IMR-90 (cell line): ENCODE measurements around the gene PRAMEF11. TPM values are rescaled to one million over a fixed set of nuclear protein-coding genes. Genes with fewer than 3 reads are reported as not detected.

Experiments
- ATAC-seq: fragments of 200-7000 bp; cut with Tn5 transposase; 2 replicates; pipeline ENCODE4 v1.9.1; 2020; ENCODE audit warnings: low read depth, mild to moderate bottlenecking, moderate library complexity
- BruUV-seq: library from RNA; stranded (reverse); fragments of 400-500 nt; replicated peaks from 2 replicates; lab custom pipeline; 2021; lab: Mats Ljungman, UMichigan
- CTCF ChIA-PET: fragments of 300-600 bp; formaldehyde crosslinking; extraction: SDS; loops from one replicate; lab custom pipeline; 2021; ENCODE audit warnings: antibody characterized with exemption; lab: Yijun Ruan, JAX
- POLR2A ChIA-PET: fragments of 300-600 bp; sonication (Branson Sonifier 250); formaldehyde crosslinking; loops from one replicate; lab custom pipeline; 2022; ENCODE audit warnings: antibody characterized with exemption; ENCODE audit not compliant: unreplicated experiment; lab: Charles Lee
- DNase-seq: peaks from one replicate; pipeline ENCODE4 v3.0.0; 2013
- H2AFZ ChIP-seq: replicated peaks from 2 replicates; pipeline ENCODE3; 2013; ENCODE audit warnings: low read length, mild to moderate bottlenecking; ENCODE audit not compliant: poor library complexity
- H2AK5ac ChIP-seq: 2 replicates; pipeline ENCODE4 v1.6.1; 2013; ENCODE audit warnings: low read depth, low read length, inconsistent platforms
- H2AK9ac ChIP-seq: replicated peaks from 2 replicates; pipeline ENCODE3; 2013; ENCODE audit warnings: mild to moderate bottlenecking, low read depth, low read length, moderate library complexity; ENCODE audit not compliant: poor library complexity
- H2BK120ac ChIP-seq: 2 replicates; pipeline ENCODE4 v1.6.1; 2013; ENCODE audit warnings: low read depth, low read length, inconsistent platforms
- H2BK15ac ChIP-seq: 3 replicates; pipeline ENCODE4 v1.6.1; 2013; ENCODE audit warnings: low read depth, low read length, inconsistent platforms
- H2BK20ac ChIP-seq: 2 replicates; pipeline ENCODE4 v1.6.1; 2013; ENCODE audit warnings: low read depth, mild to moderate bottlenecking, inconsistent platforms, low read length, moderate library complexity
- H2BK5ac ChIP-seq: 2 replicates; pipeline ENCODE4 v1.6.1; 2013; ENCODE audit warnings: mild to moderate bottlenecking, low read depth, low read length, inconsistent platforms; ENCODE audit not compliant: poor library complexity, severe bottlenecking
- H3K14ac ChIP-seq: replicated peaks from 2 replicates; pipeline ENCODE4 v1.6.1; 2013; ENCODE audit warnings: low read depth, low read length, inconsistent platforms
- H3K18ac ChIP-seq: 2 replicates; pipeline ENCODE4 v1.6.1; 2013; ENCODE audit warnings: low read depth, low read length, control low read depth
- H3K23ac ChIP-seq: 2 replicates; pipeline ENCODE4 v1.6.1; 2013; ENCODE audit warnings: low read depth, low read length, inconsistent platforms
- H3K27ac ChIP-seq: 2 replicates; pipeline ENCODE4 v1.5.1; 2013; ENCODE audit warnings: mild to moderate bottlenecking, control low read depth, low read length; ENCODE audit not compliant: insufficient read depth
- H3K27me3 ChIP-seq: 2 replicates; pipeline ENCODE4 v1.6.1; 2013; ENCODE audit warnings: low read length; ENCODE audit not compliant: control insufficient read depth, insufficient read depth
- H3K36me3 ChIP-seq: 2 replicates; pipeline ENCODE4 v1.6.1; 2013; ENCODE audit warnings: low read length, mixed read lengths; ENCODE audit not compliant: control insufficient read depth, insufficient read depth
- H3K4ac ChIP-seq: 2 replicates; pipeline ENCODE4 v1.6.1; 2013; ENCODE audit warnings: low read depth, low read length, inconsistent platforms
- H3K4me1 ChIP-seq: 2 replicates; pipeline ENCODE4 v1.6.1; 2013; ENCODE audit warnings: low read length, mixed read lengths; ENCODE audit not compliant: control insufficient read depth, insufficient read depth
- H3K4me2 ChIP-seq: 2 replicates; pipeline ENCODE4 v1.6.1; 2013; ENCODE audit warnings: low read depth, mild to moderate bottlenecking, control low read depth, low read length, moderate library complexity
- H3K4me3 ChIP-seq: 2 replicates; pipeline ENCODE4 v1.5.1; 2013; ENCODE audit warnings: low read depth, mild to moderate bottlenecking, control low read depth, low read length, moderate library complexity; ENCODE audit not compliant: insufficient read depth
- H3K56ac ChIP-seq: 2 replicates; pipeline ENCODE4 v1.6.1; 2013; ENCODE audit warnings: low read length, inconsistent platforms; ENCODE audit not compliant: insufficient read depth; ENCODE audit errors: extremely low read depth
- H3K79me1 ChIP-seq, 2 experiments: 2 replicates each; pipeline ENCODE4 v1.6.1; 2013; ENCODE audit warnings: low read length in 2 of 2, inconsistent platforms in 1 of 2, low read depth in 1 of 2
- H3K9ac ChIP-seq: 2 replicates; pipeline ENCODE4 v1.6.1; 2013; ENCODE audit warnings: low read depth, low read length, control low read depth
- H3K9me1 ChIP-seq: 2 replicates; pipeline ENCODE4 v1.6.1; 2013; ENCODE audit warnings: low read length, inconsistent platforms; ENCODE audit not compliant: insufficient read depth
- H3K9me3 ChIP-seq: 2 replicates; pipeline ENCODE4 v1.6.1; 2013; ENCODE audit warnings: low read length; ENCODE audit not compliant: control insufficient read depth, insufficient read depth
- H4K20me1 ChIP-seq: 2 replicates; pipeline ENCODE4 v1.6.1; 2013; ENCODE audit warnings: low read length, inconsistent platforms; ENCODE audit not compliant: insufficient read depth
- H4K5ac ChIP-seq: 2 replicates; pipeline ENCODE4 v1.6.1; 2013; ENCODE audit warnings: mild to moderate bottlenecking, low read depth, low read length, control low read depth
- H4K8ac ChIP-seq, 2 experiments: 2 replicates each; pipeline ENCODE4 v1.6.1; 2013; ENCODE audit warnings: low read depth in 2 of 2, low read length in 2 of 2, control low read depth in 1 of 2, inconsistent platforms in 1 of 2
- H4K91ac ChIP-seq: 2 replicates; pipeline ENCODE4 v1.6.1; 2013; ENCODE audit warnings: low read depth, low read length, inconsistent platforms; ENCODE audit not compliant: insufficient read depth
- CEBPB ChIP-seq: IDR thresholded peaks from 2 replicates; pipeline ENCODE4 v1.6.1; 2012; ENCODE audit warnings: low read depth, low read length, improper control_type of control experiment
- CHD1 ChIP-seq: IDR thresholded peaks from 2 replicates; pipeline ENCODE4 v1.6.1; 2012; ENCODE audit warnings: low read depth, low read length, improper control_type of control experiment
- FOS ChIP-seq: fragments of 150-350 bp; IDR thresholded peaks from 2 replicates; pipeline ENCODE4 v1.6.1; 2016; ENCODE audit warnings: low read depth, low read length
- MAFK ChIP-seq: IDR thresholded peaks from 2 replicates; pipeline ENCODE4 v1.6.1; 2012; ENCODE audit warnings: low read depth, low read length, improper control_type of control experiment
- MAZ ChIP-seq: IDR thresholded peaks from 2 replicates; pipeline ENCODE4 v1.6.1; 2012; ENCODE audit warnings: low read depth, mild to moderate bottlenecking, low read length, improper control_type of control experiment, moderate library complexity, borderline replicate concordance
- MXI1 ChIP-seq: IDR thresholded peaks from 2 replicates; pipeline ENCODE4 v1.6.1; 2012; ENCODE audit warnings: low read depth, mild to moderate bottlenecking, low read length, moderate library complexity, borderline replicate concordance
- NFE2L2 ChIP-seq: fragments of 150-350 bp; IDR thresholded peaks from 2 replicates; pipeline ENCODE4 v1.6.1; 2016; ENCODE audit warnings: low read depth, mild to moderate bottlenecking, low read length
- POLR2A ChIP-seq: IDR thresholded peaks from 2 replicates; pipeline ENCODE4 v1.6.1; 2012; ENCODE audit warnings: mild to moderate bottlenecking, low read depth, low read length
- RAD21 ChIP-seq: IDR thresholded peaks from 2 replicates; pipeline ENCODE4 v1.6.1; 2012; ENCODE audit warnings: low read length, improper control_type of control experiment
- RCOR1 ChIP-seq: IDR thresholded peaks from 2 replicates; pipeline ENCODE4 v1.6.1; 2012; ENCODE audit warnings: mild to moderate bottlenecking, low read length, improper control_type of control experiment; ENCODE audit not compliant: insufficient replicate concordance
- RFX5 ChIP-seq: IDR thresholded peaks from 2 replicates; pipeline ENCODE4 v1.8.0; 2012; ENCODE audit warnings: low read depth, mild to moderate bottlenecking, low read length, moderate library complexity
- SMC3 ChIP-seq: fragments of 150-350 bp; IDR thresholded peaks from 2 replicates; pipeline ENCODE4 v1.6.1; 2016; ENCODE audit warnings: low read depth, mild to moderate bottlenecking, antibody characterized with exemption, low read length, moderate library complexity
- WGBS, 2 experiments: methylation state at CpG; one replicate each; pipeline versions ENCODE4 v1.1.5 to v1.1.7; 2013; ENCODE audit warnings: missing lambda C conversion rate in 2 of 2; ENCODE audit not compliant: insufficient read length in 1 of 2; ENCODE audit errors: extremely low coverage in 2 of 2; 5-methylcytosine and 5-hydroxymethylcytosine counted together
- dilution Hi-C: fragments of 300-500 bp; cut with HindIII; formaldehyde crosslinking; loops from one replicate; pipeline ENCODE4 v1.14.3; 2018; ENCODE audit warnings: low sequenced_read_pairs; ENCODE audit not compliant: unreplicated experiment
- in situ Hi-C: fragments of 300-500 bp; cut with MboI; formaldehyde crosslinking; loops from 3 replicates; pipeline ENCODE4 v1.14.3; 2019; ENCODE audit warnings: low sequenced_read_pairs, inconsistent platforms, mixed read lengths
- intact Hi-C: fragments of 100-400 bp; cut with micrococcal nuclease; formaldehyde crosslinking; loops from 2 replicates; pipeline ENCODE4 v1.10.0; 2022
- polyA plus RNA-seq, 3 experiments: library from polyadenylated mRNA; depleted of rRNA; stranded (reverse); fragments of >200 nt; gene quantifications; 2 replicates each; pipeline ENCODE4 v1.2.3, GENCODE V29; 2012; ENCODE audit warnings: low replicate concordance in 1 of 3
- total RNA-seq: library from RNA; depleted of rRNA; stranded (reverse); fragments of >200 nt; gene quantifications from 2 replicates; pipeline ENCODE4 v1.2.3, GENCODE V29; 2012
- TF ChIP-seq, protein P1 (sequence below): fragments of 150-350 bp; IDR thresholded peaks from 2 replicates; pipeline ENCODE4 v1.6.1; 2016; ENCODE audit warnings: low read depth, mild to moderate bottlenecking, low read length, moderate library complexity, borderline replicate concordance
- TF ChIP-seq, protein P2 (sequence below): fragments of 150-350 bp; IDR thresholded peaks from 2 replicates; pipeline ENCODE4 v1.6.1; 2017; ENCODE audit warnings: mild to moderate bottlenecking, antibody characterized with exemption, low read length, low read depth

Gene PRAMEF11
- total and polyA plus RNA-seq, 2 of the 4 experiments (the other 2 are of a cell fraction): not detected

DNA sequence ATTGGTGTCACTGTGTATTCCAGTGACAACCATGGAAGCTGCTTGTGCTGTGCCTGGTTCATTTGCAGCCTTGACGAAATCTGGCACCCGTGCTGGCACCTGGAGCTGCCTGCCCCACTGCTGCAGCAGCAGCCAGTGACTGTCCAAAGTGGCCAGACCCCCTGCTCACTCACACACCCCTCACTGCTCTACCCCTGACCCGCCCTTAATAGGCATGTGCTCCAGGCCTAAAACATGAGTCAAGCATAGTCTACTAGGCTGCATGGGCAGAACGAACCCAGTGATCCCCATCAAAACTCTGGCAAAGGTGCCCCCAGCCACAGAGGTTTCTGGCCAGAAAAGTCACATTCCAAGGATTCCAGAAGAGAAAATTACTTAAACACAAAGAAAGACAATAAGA is 32.3 kb downstream of the PRAMEF11 start:
- H3K9me1 ChIP-seq: no peaks in the 10 kb centered on the region
- H4K20me1 ChIP-seq: no peaks in the 10 kb centered on the region
- no peak for TF ChIP-seq RAD21
- TF ChIP-seq MAFK: no peak
- TF ChIP-seq RFX5: no peak
- TF ChIP-seq MXI1: no peak
- no peak for TF ChIP-seq MAZ
- TF ChIP-seq, protein P1, sequence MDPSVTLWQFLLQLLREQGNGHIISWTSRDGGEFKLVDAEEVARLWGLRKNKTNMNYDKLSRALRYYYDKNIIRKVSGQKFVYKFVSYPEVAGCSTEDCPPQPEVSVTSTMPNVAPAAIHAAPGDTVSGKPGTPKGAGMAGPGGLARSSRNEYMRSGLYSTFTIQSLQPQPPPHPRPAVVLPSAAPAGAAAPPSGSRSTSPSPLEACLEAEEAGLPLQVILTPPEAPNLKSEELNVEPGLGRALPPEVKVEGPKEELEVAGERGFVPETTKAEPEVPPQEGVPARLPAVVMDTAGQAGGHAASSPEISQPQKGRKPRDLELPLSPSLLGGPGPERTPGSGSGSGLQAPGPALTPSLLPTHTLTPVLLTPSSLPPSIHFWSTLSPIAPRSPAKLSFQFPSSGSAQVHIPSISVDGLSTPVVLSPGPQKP: no peak
- no peak for TF ChIP-seq CHD1
- TF ChIP-seq RCOR1: no peak
- TF ChIP-seq CEBPB: no peak
- no peak for TF ChIP-seq SMC3
- no peak for TF ChIP-seq POLR2A
- TF ChIP-seq, protein P2, sequence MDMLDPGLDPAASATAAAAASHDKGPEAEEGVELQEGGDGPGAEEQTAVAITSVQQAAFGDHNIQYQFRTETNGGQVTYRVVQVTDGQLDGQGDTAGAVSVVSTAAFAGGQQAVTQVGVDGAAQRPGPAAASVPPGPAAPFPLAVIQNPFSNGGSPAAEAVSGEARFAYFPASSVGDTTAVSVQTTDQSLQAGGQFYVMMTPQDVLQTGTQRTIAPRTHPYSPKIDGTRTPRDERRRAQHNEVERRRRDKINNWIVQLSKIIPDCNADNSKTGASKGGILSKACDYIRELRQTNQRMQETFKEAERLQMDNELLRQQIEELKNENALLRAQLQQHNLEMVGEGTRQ: no peak
- no peak for TF ChIP-seq FOS
- no peak for TF ChIP-seq NFE2L2
- no peak overlapping the region for H3K23ac ChIP-seq
- H3K9me3 ChIP-seq: peaks cover 15% of the 10 kb centered on the region
- no peak overlapping the region for H4K91ac ChIP-seq
- no peaks in the 10 kb centered on the region for H3K79me1 ChIP-seq
- intact Hi-C loops (no loop called here), dilution Hi-C loops (no loop called here), in situ Hi-C loops (no loop called here)
- H3K4me3 ChIP-seq: no peak overlapping the region
- no peak overlapping the region for H4K5ac ChIP-seq
- DNase-seq (no peak), ATAC-seq (no peak)
- H2BK120ac ChIP-seq: no peak overlapping the region
- no peaks in the 10 kb centered on the region for H3K36me3 ChIP-seq
- no peaks in the 10 kb centered on the region for H3K4me1 ChIP-seq
- H2AFZ ChIP-seq: no peak overlapping the region
- H3K56ac ChIP-seq: no peak overlapping the region
- no peak overlapping the region for H3K9ac ChIP-seq
- H2BK5ac ChIP-seq: no peak overlapping the region
- WGBS, 2 experiments: 60% methylated on average over 1 of the region's 4 CpGs; no CpG with 5 or more reads in 1 of the 2 experiments
- no peaks in the 10 kb centered on the region for H3K27me3 ChIP-seq
- ChIA-PET POLR2A (no interaction called here), CTCF (no interaction called here)
- no peak overlapping the region for H3K18ac ChIP-seq
- H3K4me2 ChIP-seq: no peak overlapping the region
- no peak overlapping the region for H2BK15ac ChIP-seq
- H3K4ac ChIP-seq: no peak overlapping the region
- no peak overlapping the region for H4K8ac ChIP-seq
- no TSS peak for BruUV-seq
- no peak overlapping the region for H2AK9ac ChIP-seq
- no peak overlapping the region for H3K14ac ChIP-seq
- no peak overlapping the region for H3K27ac ChIP-seq
- no peak overlapping the region for H2AK5ac ChIP-seq
- no peak overlapping the region for H2BK20ac ChIP-seq
